ENCODE data around the gene TCF12.

Gene TCF12

DNA sequence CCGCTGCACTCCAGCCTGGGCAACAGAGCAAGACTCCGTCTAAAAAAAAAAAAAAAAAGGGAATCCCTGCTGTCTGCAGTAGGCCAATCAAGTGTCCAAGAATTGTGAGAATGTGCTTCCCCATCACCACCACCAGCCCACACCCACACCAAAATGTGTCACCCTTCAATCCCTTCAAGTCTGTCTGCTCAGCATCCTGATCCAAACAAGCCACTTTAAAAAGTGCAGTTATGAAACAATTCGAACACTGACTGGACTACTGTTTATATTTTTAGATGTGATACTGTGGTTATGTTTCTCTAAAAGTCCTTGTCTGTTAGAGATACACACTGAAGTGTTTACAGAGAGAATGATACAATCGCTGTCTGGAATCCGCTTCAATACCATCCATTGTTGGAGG, 379.8 kb downstream of the TCF12 start:
- no peak for DNase-seq (ENCODE audit: extremely low read depth, low read depth)

DNA sequence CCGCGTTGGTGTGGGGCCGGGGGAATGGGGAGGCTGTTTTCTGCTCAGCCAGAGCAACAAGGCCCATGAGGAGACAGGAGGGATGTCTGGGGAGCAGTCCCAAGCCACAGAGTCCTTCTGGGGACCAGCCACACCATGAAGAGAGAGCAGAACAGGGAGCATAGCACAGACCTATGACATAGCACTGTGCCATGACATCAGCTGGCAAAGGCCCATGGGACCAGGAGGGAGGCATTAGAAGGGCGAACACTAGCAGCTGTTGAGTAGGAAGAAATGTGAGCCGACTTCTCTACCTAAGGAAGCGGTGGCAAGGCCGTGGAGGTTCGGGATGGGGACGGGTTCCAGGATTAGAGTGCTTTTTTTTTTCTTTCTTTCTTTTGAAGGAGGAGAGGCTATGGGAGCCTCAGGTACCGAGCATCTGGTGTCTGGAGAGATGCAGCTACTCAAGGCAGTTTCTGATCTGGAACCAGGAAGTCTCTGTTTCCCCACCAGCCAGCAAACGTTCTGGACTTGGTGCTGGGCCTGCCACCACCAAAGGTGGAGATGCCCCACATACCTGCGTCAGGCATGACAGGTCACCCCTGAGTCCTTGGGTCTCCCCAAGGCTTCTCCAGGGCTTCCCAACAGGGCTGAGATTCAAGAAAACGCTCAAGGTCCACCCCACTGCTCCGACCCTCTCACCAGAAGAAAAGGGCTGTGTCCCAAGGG, 380.6 kb downstream of the TCF12 start:
- no peak for DNase-seq (ENCODE audit: extremely low read depth, low read depth)
- TF ChIP-seq, protein P1, sequence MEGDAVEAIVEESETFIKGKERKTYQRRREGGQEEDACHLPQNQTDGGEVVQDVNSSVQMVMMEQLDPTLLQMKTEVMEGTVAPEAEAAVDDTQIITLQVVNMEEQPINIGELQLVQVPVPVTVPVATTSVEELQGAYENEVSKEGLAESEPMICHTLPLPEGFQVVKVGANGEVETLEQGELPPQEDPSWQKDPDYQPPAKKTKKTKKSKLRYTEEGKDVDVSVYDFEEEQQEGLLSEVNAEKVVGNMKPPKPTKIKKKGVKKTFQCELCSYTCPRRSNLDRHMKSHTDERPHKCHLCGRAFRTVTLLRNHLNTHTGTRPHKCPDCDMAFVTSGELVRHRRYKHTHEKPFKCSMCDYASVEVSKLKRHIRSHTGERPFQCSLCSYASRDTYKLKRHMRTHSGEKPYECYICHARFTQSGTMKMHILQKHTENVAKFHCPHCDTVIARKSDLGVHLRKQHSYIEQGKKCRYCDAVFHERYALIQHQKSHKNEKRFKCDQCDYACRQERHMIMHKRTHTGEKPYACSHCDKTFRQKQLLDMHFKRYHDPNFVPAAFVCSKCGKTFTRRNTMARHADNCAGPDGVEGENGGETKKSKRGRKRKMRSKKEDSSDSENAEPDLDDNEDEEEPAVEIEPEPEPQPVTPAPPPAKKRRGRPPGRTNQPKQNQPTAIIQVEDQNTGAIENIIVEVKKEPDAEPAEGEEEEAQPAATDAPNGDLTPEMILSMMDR (IDR thresholded peaks at IDR 0.05; ENCODE audit: low read depth, low read length), result no peak

More for the DNA sequence above, 379.8 kb downstream of the TCF12 start:
- TF ChIP-seq, protein P1 (IDR thresholded peaks at IDR 0.05; ENCODE audit: low read depth, low read length), result no peak

DNA sequence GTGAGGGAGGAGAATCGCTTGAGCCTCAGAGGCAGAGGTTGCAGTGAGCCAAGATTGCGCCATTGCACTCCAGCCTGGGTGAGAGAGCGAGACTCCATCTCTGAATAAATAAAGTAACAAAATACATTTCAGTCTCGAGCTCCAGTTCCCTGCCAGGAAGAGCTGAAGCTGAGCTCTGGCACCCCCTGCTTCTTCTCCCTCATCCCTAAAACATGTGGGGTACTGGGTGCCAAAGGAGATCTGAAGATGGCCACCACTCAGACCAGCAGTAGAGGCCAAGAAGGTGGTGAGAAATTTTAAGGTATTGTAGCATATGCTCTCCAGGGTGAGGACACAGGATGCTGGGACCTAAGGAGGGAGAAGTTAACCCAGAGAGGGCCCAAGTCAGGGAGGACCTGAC, 382.9 kb downstream of the TCF12 start:
- TF ChIP-seq, protein P1 (IDR thresholded peaks at IDR 0.05; ENCODE audit: low read depth, low read length), result no peak

DNA sequence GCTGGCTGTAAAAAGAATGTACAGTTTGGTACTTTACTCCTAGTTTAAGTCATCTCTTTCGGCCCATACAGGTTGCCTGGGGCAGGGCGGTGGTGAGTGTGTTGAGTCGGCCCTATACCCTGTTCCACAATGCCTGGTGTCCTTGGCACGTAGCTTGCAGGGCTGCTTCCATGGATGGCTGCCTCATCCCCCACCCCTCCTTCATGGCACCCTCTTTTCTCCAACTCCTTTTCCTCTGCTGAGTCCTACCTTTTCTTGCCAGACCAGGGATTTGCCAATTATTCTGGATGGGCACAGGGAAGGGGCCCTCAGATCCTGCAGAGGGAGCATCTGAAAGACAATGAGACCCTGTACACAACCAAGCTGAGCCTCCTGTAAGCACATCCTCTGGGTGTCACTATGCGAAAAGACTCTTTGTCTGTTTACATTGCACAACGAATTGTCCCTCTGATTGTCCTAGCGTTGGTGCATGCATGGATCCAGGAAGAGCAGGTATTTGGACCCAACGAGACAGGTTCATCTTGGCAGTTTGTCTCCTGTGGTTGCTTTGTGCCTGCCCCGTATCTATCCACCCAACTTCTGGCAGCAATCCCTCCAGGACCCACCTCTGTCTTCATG, 384.3 kb downstream of the TCF12 start:
- DNase-seq (ENCODE audit: extremely low read depth, low read depth), result no peak
- TF ChIP-seq, protein P1 (IDR thresholded peaks at IDR 0.05; ENCODE audit: low read depth, low read length), result no peak

More for the DNA sequence above, 382.9 kb downstream of the TCF12 start:
- DNase-seq (ENCODE audit: extremely low read depth, low read depth), result no peak

DNA sequence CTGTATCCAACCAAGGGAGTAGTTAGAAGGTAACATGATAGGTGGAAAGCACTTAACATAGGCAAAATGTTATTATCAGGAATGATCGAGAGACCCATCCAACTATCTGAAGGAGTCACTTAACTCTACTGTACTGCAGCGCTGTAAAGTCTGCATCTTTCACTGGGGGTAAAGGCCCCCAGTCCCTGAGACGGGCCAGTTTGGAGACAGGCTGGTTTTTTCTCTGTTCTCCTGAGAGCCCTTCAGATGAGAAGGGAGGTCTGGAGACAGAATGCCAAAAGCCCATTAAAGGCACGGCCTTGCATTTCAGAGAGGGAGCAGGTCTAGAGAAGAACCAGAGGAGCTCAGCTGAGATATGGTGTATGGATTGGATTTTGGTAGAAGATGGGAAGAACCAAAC, 386.6 kb downstream of the TCF12 start:
- TF ChIP-seq, protein P1 (IDR thresholded peaks at IDR 0.05; ENCODE audit: low read depth, low read length), result no peak
- DNase-seq (ENCODE audit: extremely low read depth, low read depth), result no peak

DNA sequence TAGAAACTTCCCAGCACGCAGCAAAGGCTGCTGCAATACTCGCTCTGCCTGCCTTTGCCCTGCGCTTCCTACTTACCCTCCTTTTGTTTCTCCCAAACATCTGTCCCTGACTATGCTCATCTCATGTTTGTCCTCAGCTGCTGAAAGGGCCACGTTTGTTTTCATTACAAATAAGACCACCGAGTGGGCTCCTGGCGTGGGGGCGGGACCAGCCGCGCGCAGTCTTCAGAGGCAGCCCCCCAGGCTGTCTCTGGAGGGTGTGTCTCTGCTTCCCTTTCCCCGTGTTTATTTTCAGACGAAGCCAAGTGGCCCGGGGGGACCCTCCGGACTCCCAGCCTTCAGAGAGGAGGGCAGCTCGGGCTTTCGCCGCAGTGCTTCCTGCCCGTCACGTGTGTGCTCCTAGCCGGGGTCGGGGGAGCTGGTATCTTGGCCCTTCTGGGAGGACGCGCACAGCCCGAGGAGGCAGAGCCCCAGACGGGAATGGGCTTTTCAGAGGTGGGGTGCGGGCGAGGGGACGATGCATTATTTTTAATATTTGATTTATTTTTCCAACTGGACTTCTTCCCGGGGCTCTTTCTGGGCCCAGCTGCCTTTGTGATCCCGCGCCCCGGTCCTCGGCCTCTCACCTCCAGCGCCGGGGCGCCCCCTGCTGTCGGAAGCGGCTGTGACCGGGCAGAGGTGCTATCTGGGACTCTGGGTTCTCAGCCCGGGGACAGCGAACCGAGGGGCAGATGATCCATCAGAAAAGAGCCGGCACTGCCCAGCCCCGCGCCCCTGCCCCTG, 387.9 kb downstream of the TCF12 start:
- TF ChIP-seq, protein P1 (IDR thresholded peaks at IDR 0.05; ENCODE audit: low read depth, low read length), result peak; percentile 92

DNA sequence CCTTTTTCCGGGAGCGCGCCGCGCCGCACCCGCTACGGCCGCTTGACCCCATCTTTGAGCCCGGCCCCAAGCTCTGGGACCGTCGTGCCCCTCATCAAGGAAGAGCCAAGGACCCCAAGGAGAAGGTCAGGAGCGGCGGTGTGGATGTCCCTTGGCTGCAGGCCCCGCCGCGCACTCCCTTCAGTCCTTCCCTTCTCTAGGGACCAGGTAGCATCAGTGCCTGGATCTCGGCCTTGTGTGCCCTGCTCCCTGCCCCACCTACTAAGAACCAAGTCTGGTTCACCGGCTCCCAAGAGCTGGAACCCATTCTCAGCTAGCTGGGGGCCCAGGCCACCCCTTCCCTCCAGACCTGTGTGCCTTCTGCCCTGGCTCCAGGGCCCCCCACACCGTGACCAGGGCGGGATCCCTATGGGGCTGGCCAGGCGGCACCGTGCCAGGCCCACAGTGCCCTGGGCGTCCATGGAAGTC, 388.5 kb downstream of the TCF12 start:
- TF ChIP-seq, protein P1 (IDR thresholded peaks at IDR 0.05; ENCODE audit: low read depth, low read length), result no peak
- DNase-seq (ENCODE audit: extremely low read depth, low read depth), result no peak

More for the DNA sequence above, 387.9 kb downstream of the TCF12 start:
- no peak for DNase-seq (ENCODE audit: extremely low read depth, low read depth)

Measured in AG09319 (cell line).